ENCODE measurements around the gene CCDC157.

The CCDC157 gene

GRCh38 chr22:30340911-30341685 is 15.7 kb upstream of the CCDC157 start:
- no peaks in the 10 kb centered on the region for H3K9me3 ChIP-seq (ENCODE audit: severe bottlenecking)
- no peaks in the 10 kb centered on the region for H3K4me1 ChIP-seq (ENCODE audit: insufficient read depth, poor library complexity, severe bottlenecking)
- TF ChIP-seq, protein P1, sequence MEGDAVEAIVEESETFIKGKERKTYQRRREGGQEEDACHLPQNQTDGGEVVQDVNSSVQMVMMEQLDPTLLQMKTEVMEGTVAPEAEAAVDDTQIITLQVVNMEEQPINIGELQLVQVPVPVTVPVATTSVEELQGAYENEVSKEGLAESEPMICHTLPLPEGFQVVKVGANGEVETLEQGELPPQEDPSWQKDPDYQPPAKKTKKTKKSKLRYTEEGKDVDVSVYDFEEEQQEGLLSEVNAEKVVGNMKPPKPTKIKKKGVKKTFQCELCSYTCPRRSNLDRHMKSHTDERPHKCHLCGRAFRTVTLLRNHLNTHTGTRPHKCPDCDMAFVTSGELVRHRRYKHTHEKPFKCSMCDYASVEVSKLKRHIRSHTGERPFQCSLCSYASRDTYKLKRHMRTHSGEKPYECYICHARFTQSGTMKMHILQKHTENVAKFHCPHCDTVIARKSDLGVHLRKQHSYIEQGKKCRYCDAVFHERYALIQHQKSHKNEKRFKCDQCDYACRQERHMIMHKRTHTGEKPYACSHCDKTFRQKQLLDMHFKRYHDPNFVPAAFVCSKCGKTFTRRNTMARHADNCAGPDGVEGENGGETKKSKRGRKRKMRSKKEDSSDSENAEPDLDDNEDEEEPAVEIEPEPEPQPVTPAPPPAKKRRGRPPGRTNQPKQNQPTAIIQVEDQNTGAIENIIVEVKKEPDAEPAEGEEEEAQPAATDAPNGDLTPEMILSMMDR (IDR thresholded peaks at IDR 0.05; ENCODE audit: poor library complexity, severe bottlenecking): no peak
- H3K27ac ChIP-seq (ENCODE audit: poor library complexity, severe bottlenecking): no peak overlapping the region
- no peak for DNase-seq (ENCODE audit: low spot score)
- no peak overlapping the region for H3K4me3 ChIP-seq (ENCODE audit: severe bottlenecking)
- no peaks in the 10 kb centered on the region for H3K27me3 ChIP-seq (ENCODE audit: insufficient read depth, poor library complexity, severe bottlenecking)
- no peak for ATAC-seq (ENCODE audit: low read depth)
- H3K36me3 ChIP-seq (ENCODE audit: low read depth): peaks cover 97% of the 10 kb centered on the region

DNA sequence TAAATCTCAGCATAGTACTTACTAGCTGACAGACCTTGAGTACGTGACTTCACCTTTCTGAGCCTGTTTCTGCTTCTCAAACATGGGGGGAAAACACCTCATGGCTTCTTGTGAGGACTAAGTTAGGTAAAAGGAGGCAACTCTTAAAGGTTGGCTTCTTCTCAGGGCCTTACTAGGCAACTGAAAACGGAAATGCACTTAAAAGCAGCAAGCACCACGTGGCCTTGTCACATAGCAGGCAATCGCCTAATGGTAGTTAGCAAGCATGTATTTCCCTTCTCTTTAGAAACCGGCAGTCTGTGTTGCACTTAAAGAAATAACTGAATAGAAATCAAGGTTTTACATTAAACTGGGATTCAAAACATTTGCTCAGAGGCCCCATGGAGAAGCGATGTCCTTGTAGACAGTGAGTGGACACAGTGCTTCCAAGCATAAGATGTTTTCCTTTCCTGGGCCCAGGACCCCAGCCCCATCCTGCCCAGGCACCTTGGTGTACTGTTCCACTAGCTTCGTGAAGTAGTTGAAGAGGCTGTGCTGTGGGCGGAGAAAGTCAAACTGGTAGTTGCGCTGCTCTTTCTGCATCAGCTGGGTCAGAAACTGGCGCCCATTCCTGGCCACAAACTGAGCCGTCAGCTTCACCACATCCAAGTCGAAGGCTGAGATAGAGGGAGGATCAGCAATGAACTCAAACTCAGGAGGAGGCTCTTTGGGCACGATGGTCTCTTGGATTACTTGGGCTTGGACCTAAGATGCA is 12.2 kb upstream of the CCDC157 start:
- Histone ChIP-seq H3K4me1 (ENCODE audit: insufficient read depth, poor library complexity, severe bottlenecking) (no peaks in the 10 kb centered on the region), H3K27ac (ENCODE audit: poor library complexity, severe bottlenecking) (no peak overlapping the region), H3K9me3 (ENCODE audit: severe bottlenecking) (no peaks in the 10 kb centered on the region), H3K4me3 (ENCODE audit: severe bottlenecking) (no peak overlapping the region), H3K27me3 (ENCODE audit: insufficient read depth, poor library complexity, severe bottlenecking) (no peaks in the 10 kb centered on the region), H3K36me3 (ENCODE audit: low read depth) (peaks cover 98% of the 10 kb centered on the region)
- DNase-seq (ENCODE audit: low spot score) (no peak), ATAC-seq (ENCODE audit: low read depth) (no peak)
- TF ChIP-seq, protein P1 (IDR thresholded peaks at IDR 0.05; ENCODE audit: poor library complexity, severe bottlenecking): no peak

GRCh38 chr22:30347255-30347892 is 9.4 kb upstream of the CCDC157 start:
- Histone ChIP-seq H3K36me3 (ENCODE audit: low read depth) (peaks cover 93% of the 10 kb centered on the region), H3K27ac (ENCODE audit: poor library complexity, severe bottlenecking) (no peak overlapping the region), H3K4me1 (ENCODE audit: insufficient read depth, poor library complexity, severe bottlenecking) (no peaks in the 10 kb centered on the region), H3K27me3 (ENCODE audit: insufficient read depth, poor library complexity, severe bottlenecking) (no peaks in the 10 kb centered on the region), H3K9me3 (ENCODE audit: severe bottlenecking) (no peaks in the 10 kb centered on the region), H3K4me3 (ENCODE audit: severe bottlenecking) (no peak overlapping the region)
- ATAC-seq (ENCODE audit: low read depth) (no peak), DNase-seq (ENCODE audit: low spot score) (no peak)
- TF ChIP-seq, protein P1 (IDR thresholded peaks at IDR 0.05; ENCODE audit: poor library complexity, severe bottlenecking): no peak

GRCh38 chr22:30348404-30348803 is 8.4 kb upstream of the CCDC157 start:
- no peak overlapping the region for H3K27ac ChIP-seq (ENCODE audit: poor library complexity, severe bottlenecking)
- H3K4me1 ChIP-seq (ENCODE audit: insufficient read depth, poor library complexity, severe bottlenecking): no peaks in the 10 kb centered on the region
- no peak overlapping the region for H3K4me3 ChIP-seq (ENCODE audit: severe bottlenecking)
- peaks cover 92% of the 10 kb centered on the region for H3K36me3 ChIP-seq (ENCODE audit: low read depth)
- H3K27me3 ChIP-seq (ENCODE audit: insufficient read depth, poor library complexity, severe bottlenecking): no peaks in the 10 kb centered on the region
- ATAC-seq (ENCODE audit: low read depth) (no peak), DNase-seq (ENCODE audit: low spot score) (no peak)
- H3K9me3 ChIP-seq (ENCODE audit: severe bottlenecking): no peaks in the 10 kb centered on the region
- TF ChIP-seq, protein P1 (IDR thresholded peaks at IDR 0.05; ENCODE audit: poor library complexity, severe bottlenecking): no peak

Data from RWPE2 (cell line).